Breast epithelium (tissue), 4 donors: ENCODE results near the gene KRTAP4-9. TPM values are rescaled to one million over a fixed set of nuclear protein-coding genes. Genes with fewer than 3 reads are reported as not detected.
"Not testable (repeated sequence)": the region's sequence is repeated elsewhere in the genome, so short reads cannot be mapped to it uniquely, and the experiment has no call there.

Experiments
- DNase-seq, 2 donors: peaks; one replicate each; pipeline ENCODE4 v3.0.0-alpha.2; 2019; ENCODE audit warnings: low spot score in 2 of 2
- H3K27ac ChIP-seq, 2 donors: fragments of 200-600 bp; sonication (generic) in 1 of 2; one replicate each; pipeline ENCODE4 v1.5.1; 2016 to 2019; ENCODE audit warnings: mild to moderate bottlenecking in 1 of 2
- H3K27me3 ChIP-seq, 2 donors: fragments of 200-600 bp; sonication (generic) in 1 of 2; one replicate each; pipeline versions ENCODE4 v1.5.1 to v1.6.0; 2017 to 2019; ENCODE audit warnings: control low read depth in 1 of 2, mild to moderate bottlenecking in 1 of 2
- H3K36me3 ChIP-seq: fragments of 200-600 bp; one replicate; pipeline ENCODE4 v1.5.1; 2019
- H3K4me1 ChIP-seq, 2 donors: fragments of 200-600 bp; sonication (generic); one replicate each; pipeline ENCODE4 v1.5.1; 2016 to 2019; ENCODE audit warnings: control low read depth in 1 of 2
- H3K4me3 ChIP-seq, 3 donors: fragments of 200-600 bp; sonication (generic); 1 replicate in 2 of 3; 2 replicates in 1 of 3; pipeline ENCODE4 v1.5.1; 2016 to 2019; ENCODE audit warnings: mild to moderate bottlenecking in 3 of 3, moderate library complexity in 2 of 3
- H3K9me3 ChIP-seq, 2 donors: fragments of 200-600 bp; sonication (generic) in 1 of 2; one replicate each; pipeline ENCODE4 v1.5.1; 2016 to 2019; ENCODE audit warnings: control low read depth in 1 of 2
- CTCF ChIP-seq, 3 donors: fragments of 450-650 bp; IDR thresholded peaks; one replicate each; pipeline ENCODE4 v1.5.1; 2016 to 2017; ENCODE audit warnings: antibody characterized with exemption in 3 of 3, mild to moderate bottlenecking in 3 of 3, moderate library complexity in 3 of 3
- POLR2A ChIP-seq: fragments of 450-650 bp; IDR thresholded peaks from one replicate; pipeline ENCODE4 v1.6.1; 2016; ENCODE audit warnings: antibody characterized with exemption, mild to moderate bottlenecking, moderate library complexity
- POLR2AphosphoS5 ChIP-seq, 3 donors: sonication (generic); formaldehyde crosslinking; IDR thresholded peaks; one replicate each; pipeline ENCODE4 v1.6.1; 2017; ENCODE audit warnings: antibody characterized with exemption in 3 of 3
- intact Hi-C: fragments of 100-400 bp; cut with DNase I; formaldehyde crosslinking; loops from one replicate; pipeline ENCODE4 v1.15.1; 2023; ENCODE audit warnings: low total_unique reads
- total RNA-seq, 3 donors: library from RNA; depleted of rRNA; stranded (reverse); fragments of >200 nt; gene quantifications; one replicate each; pipeline ENCODE4 v1.1.0, GENCODE V29; 2016

Gene KRTAP4-9
- total RNA-seq, 3 donors from 2014 or later: not detected

GRCh38 chr17:41103896-41104295 lies 1.3 kb upstream of the KRTAP4-9 start:
- Histone ChIP-seq H3K4me3 (no peak overlapping the region), H3K27me3 (no peaks in the 10 kb centered on the region), H3K36me3 (no peaks in the 10 kb centered on the region), H3K4me1 (no peaks in the 10 kb centered on the region), H3K27ac (no peak overlapping the region), H3K9me3 (no peaks in the 10 kb centered on the region)
- TF ChIP-seq POLR2A (no peak), POLR2AphosphoS5 (IDR thresholded peaks at IDR 0.05) (no peak), CTCF (IDR thresholded peaks at IDR 0.05) (no peak)
- DNase-seq: no peak
- intact Hi-C loops: loop anchor here (5.0 kb wide), 1 partner anchor 122 kb away; the partner anchor contains the start of gene KRT40

- H3K4me3 ChIP-seq, H3K27me3 ChIP-seq, H3K27ac ChIP-seq, H3K9me3 ChIP-seq, DNase-seq, H3K4me1 ChIP-seq, H3K36me3 ChIP-seq: not testable (repeated sequence)
- intact Hi-C loops: loop anchor here (5.0 kb wide), 1 partner anchor 122 kb away; the partner anchor contains the start of gene KRT40
Measured at GRCh38 chr17:41104386-41105038, 677 bp upstream of the KRTAP4-9 start.

GRCh38 chr17:41107941-41108450 lies 2.8 kb downstream of the KRTAP4-9 start:
- DNase-seq: no peak
- H3K9me3 ChIP-seq: no peaks in the 10 kb centered on the region

GRCh38 chr17:41108728-41109386 lies 3.7 kb downstream of the KRTAP4-9 start:
- not testable (repeated sequence) for H3K4me1 ChIP-seq

More at GRCh38 chr17:41107941-41108450, 2.8 kb downstream of the KRTAP4-9 start:
- intact Hi-C loops: no loop called here
- H3K4me1 ChIP-seq: no peaks in the 10 kb centered on the region
- TF ChIP-seq POLR2A (no peak), CTCF (IDR thresholded peaks at IDR 0.05) (no peak), POLR2AphosphoS5 (IDR thresholded peaks at IDR 0.05) (no peak)
- H3K27me3 ChIP-seq: no peaks in the 10 kb centered on the region
- H3K27ac ChIP-seq: no peak overlapping the region
- no peaks in the 10 kb centered on the region for H3K36me3 ChIP-seq
- no peak overlapping the region for H3K4me3 ChIP-seq

GRCh38 chr17:41111151-41111885 lies 6.1 kb downstream of the KRTAP4-9 start:
- H3K9me3 ChIP-seq: no peaks in the 10 kb centered on the region
- no peak for DNase-seq
- no peaks in the 10 kb centered on the region for H3K36me3 ChIP-seq
- intact Hi-C loops: no loop called here
- no peak overlapping the region for H3K27ac ChIP-seq
- no peak overlapping the region for H3K4me3 ChIP-seq
- no peaks in the 10 kb centered on the region for H3K4me1 ChIP-seq
- no peaks in the 10 kb centered on the region for H3K27me3 ChIP-seq
- TF ChIP-seq POLR2AphosphoS5 (IDR thresholded peaks at IDR 0.05): no peak
- TF ChIP-seq POLR2A: no peak
- no peak for TF ChIP-seq CTCF (IDR thresholded peaks at IDR 0.05)

More at GRCh38 chr17:41108728-41109386, 3.7 kb downstream of the KRTAP4-9 start:
- intact Hi-C loops, H3K27ac ChIP-seq, H3K4me3 ChIP-seq, H3K27me3 ChIP-seq, H3K36me3 ChIP-seq, H3K9me3 ChIP-seq, DNase-seq: not testable (repeated sequence)

GRCh38 chr17:41116297-41116696 lies 11.1 kb downstream of the KRTAP4-9 start:
- Histone ChIP-seq H3K27ac (no peak overlapping the region), H3K36me3 (no peaks in the 10 kb centered on the region), H3K27me3 (no peaks in the 10 kb centered on the region), H3K9me3 (no peaks in the 10 kb centered on the region), H3K4me1 (no peaks in the 10 kb centered on the region), H3K4me3 (no peak overlapping the region)
- TF ChIP-seq POLR2A (no peak), CTCF (IDR thresholded peaks at IDR 0.05) (no peak), POLR2AphosphoS5 (IDR thresholded peaks at IDR 0.05) (no peak)
- DNase-seq: no peak
- intact Hi-C loops: no loop called here

- H3K36me3 ChIP-seq, DNase-seq, H3K9me3 ChIP-seq, H3K4me1 ChIP-seq, H3K27me3 ChIP-seq, intact Hi-C loops, H3K4me3 ChIP-seq, H3K27ac ChIP-seq: not testable (repeated sequence)
Measured at GRCh38 chr17:41117846-41118386, 12.7 kb downstream of the KRTAP4-9 start, which contains the start of gene KRTAP4-11. TSS of gene KRTAP4-11 (minus strand) at chr17:41118373. CDS start at chr17:41118315, 58 bp downstream.
